ENCODE results near the gene SMOC1.

GRCh38 chr14:69848156-69848555 is 31.1 kb upstream of the SMOC1 start:
- TF ChIP-seq EZH2phosphoT487 (IDR thresholded peaks at IDR 0.05; ENCODE audit: borderline replicate concordance, low read length) (no peak), EZH2 (IDR thresholded peaks at IDR 0.05; ENCODE audit: low read length, unreplicated experiment) (no peak)
- TF ChIP-seq, protein P1, sequence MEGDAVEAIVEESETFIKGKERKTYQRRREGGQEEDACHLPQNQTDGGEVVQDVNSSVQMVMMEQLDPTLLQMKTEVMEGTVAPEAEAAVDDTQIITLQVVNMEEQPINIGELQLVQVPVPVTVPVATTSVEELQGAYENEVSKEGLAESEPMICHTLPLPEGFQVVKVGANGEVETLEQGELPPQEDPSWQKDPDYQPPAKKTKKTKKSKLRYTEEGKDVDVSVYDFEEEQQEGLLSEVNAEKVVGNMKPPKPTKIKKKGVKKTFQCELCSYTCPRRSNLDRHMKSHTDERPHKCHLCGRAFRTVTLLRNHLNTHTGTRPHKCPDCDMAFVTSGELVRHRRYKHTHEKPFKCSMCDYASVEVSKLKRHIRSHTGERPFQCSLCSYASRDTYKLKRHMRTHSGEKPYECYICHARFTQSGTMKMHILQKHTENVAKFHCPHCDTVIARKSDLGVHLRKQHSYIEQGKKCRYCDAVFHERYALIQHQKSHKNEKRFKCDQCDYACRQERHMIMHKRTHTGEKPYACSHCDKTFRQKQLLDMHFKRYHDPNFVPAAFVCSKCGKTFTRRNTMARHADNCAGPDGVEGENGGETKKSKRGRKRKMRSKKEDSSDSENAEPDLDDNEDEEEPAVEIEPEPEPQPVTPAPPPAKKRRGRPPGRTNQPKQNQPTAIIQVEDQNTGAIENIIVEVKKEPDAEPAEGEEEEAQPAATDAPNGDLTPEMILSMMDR (conservative IDR thresholded peaks at IDR 0.05; ENCODE audit: low read depth, low read length) = no peak

Measured in PC-3 (cell line).